ENCODE data around the gene EDAR. TPM values are rescaled to one million over a fixed set of nuclear protein-coding genes. Genes with fewer than 3 reads are reported as not detected.
A peak's percentile ranks its signal among the peaks of the same experiment; 100 is the strongest.

Gene EDAR
- total and polyA plus RNA-seq, 9 of the 15 experiments (the other 6 are each of a cell fraction or from before 2014, with no cell fraction given), result 0.01 TPM; not detected in 8

DNA sequence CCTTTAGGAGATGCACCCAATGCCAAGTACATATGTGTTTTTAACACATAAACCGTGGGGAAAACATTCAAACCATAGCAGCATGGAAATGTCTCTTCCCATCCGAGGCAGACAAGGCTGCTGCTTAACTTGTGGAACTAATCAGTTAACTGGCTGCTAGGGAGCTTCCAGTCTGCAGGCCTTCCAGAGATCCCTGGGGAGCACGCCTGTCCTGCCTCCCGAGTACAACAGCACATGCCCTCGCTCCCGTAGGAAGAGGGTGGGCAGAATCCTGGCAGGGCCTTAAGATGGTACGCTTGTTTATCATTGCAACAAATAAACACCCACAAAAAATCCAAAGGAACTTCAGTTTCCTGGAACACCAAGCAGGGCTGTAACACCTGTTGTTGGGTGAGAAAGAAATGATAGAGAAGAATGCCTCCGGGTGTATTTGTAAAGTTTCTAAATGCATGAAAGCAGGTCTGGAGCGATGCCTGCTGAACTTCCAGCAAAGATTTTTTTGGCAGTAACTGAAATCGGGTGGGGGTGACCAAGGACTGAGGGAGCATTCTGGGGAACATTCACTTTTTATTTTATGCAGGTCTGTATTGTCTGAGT, 56.2 kb downstream of the EDAR start:
- FAIRE-seq, result no peak
- no peak overlapping the region for H3K27ac ChIP-seq (ENCODE audit: extremely low read depth, low read depth, low read length)
- H3K4me2 ChIP-seq (ENCODE audit: insufficient read depth, low read length), result no peak overlapping the region
- H3K79me2 ChIP-seq (ENCODE audit: control insufficient read depth, insufficient read depth, low read length), result no peaks in the 10 kb centered on the region
- no peaks in the 10 kb centered on the region for H3K9me1 ChIP-seq (ENCODE audit: control insufficient read depth, insufficient read depth, low read length)
- no peak overlapping the region for H2AFZ ChIP-seq (ENCODE audit: low read depth, low read length)
- TF ChIP-seq MECOM (CRISPR knock-in tag; IDR thresholded peaks at IDR 0.05), result no peak
- no peak for TF ChIP-seq ZEB2 (IDR thresholded peaks at IDR 0.05)
- no peak for TF ChIP-seq ZKSCAN3 (CRISPR knock-in tag; IDR thresholded peaks at IDR 0.05)
- in situ Hi-C loops (cut with MboI), result no loop called here
- H3K9me3 ChIP-seq (replicated peaks; ENCODE audit: control insufficient read depth, insufficient read depth, low read depth, low read length), result no peaks in the 10 kb centered on the region
- no peak overlapping the region for H3K9ac ChIP-seq (ENCODE audit: insufficient read depth in 1 of 2, low read depth in 2 of 2, low read length in 2 of 2)
- no peak for DNase-seq (ENCODE audit: extremely low read depth in 1 of 4, low spot score in 3 of 4)
- intact Hi-C loops (cut with micrococcal nuclease), result no loop called here
- peaks cover 4% of the 10 kb centered on the region; the same call in 1 of the 2 replicates for H4K20me1 ChIP-seq (replicated peaks; ENCODE audit: control insufficient read depth, insufficient read depth, low read length)
- no peak for ATAC-seq
- no peaks in the 10 kb centered on the region for H3K36me3 ChIP-seq (ENCODE audit: control insufficient read depth, insufficient read depth, low read length)
- peaks cover 0 to 2% of the 10 kb centered on the region in 2 experiments; a peak in 2 of 5 replicates for H3K4me1 ChIP-seq (replicated peaks in 1 of 2; ENCODE audit: control insufficient read depth in 2 of 2, insufficient read depth in 2 of 2, low read length in 2 of 2)
- ChIA-PET POLR2A (interaction anchor here (0.6 to 0.7 kb wide), 2 partner anchors 306 to 594 kb away, joined by 3 to 4 read pairs; no protein-coding TSS in a partner anchor), CTCF (ENCODE audit: low intra/inter-chr PET ratio) (no interaction called here)
- H3K4me3 ChIP-seq, result no peak overlapping the region
- H3K27me3 ChIP-seq (ENCODE audit: control insufficient read depth in 2 of 2, insufficient read depth in 2 of 2, low read length in 2 of 2), result peaks cover 32 to 79% of the 10 kb centered on the region in 2 experiments; a peak in 4 of 5 replicates
- no TSS peak for BruUV-seq (replicated peaks)
- WGBS (ENCODE audit: insufficient coverage, low coverage, missing lambda C conversion rate), result under 1% methylated on average over 10 of the region's 10 CpGs

DNA sequence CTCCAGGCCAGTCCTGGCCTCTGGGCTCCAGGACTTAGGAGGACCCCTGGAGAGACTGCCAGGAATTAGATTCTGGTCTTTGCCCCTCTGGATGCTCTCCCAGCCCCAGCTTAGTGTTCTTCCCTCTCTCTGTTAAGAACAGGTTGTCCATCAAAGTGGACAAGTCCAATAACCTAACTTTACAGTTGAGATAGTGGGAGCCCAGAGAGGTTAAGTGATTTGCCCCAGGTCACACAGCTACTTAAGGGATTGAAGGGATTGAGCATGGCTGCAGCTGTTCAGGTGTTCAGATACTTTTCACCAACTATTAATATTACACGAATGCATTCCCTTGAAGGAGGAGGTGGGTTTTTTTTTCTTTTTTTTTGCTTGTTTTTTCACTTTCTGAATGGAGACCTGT, 57.6 kb downstream of the EDAR start:
- 0% methylated on average over 1 of the region's 1 CpG for WGBS (ENCODE audit: insufficient coverage, low coverage, missing lambda C conversion rate)
- BruUV-seq (replicated peaks), result no TSS peak
- POLR2A ChIA-PET, result no interaction called here

More for the DNA sequence above, 57.6 kb downstream of the EDAR start:
- ATAC-seq, result no peak
- H3K4me2 ChIP-seq (ENCODE audit: insufficient read depth, low read length), result no peak overlapping the region
- no peak for FAIRE-seq
- no peak overlapping the region for H3K4me3 ChIP-seq
- in situ Hi-C loops (cut with MboI), result no loop called here
- H3K9me3 ChIP-seq (replicated peaks; ENCODE audit: control insufficient read depth, insufficient read depth, low read depth, low read length), result no peaks in the 10 kb centered on the region
- TF ChIP-seq ZFP36 (IDR thresholded peaks at IDR 0.05; ENCODE audit: low read depth, low read length, partially characterized antibody) (peak; percentile 74), BCOR (IDR thresholded peaks at IDR 0.05) (peak; percentile 68; the same call in 1 of the 2 replicates), EHMT2 (IDR thresholded peaks at IDR 0.05) (no peak), KDM1A (IDR thresholded peaks at IDR 0.05) (0 out of 4 replicates have a peak, but pooled peaks of 1 of the 2 experiments have one; percentile 27), RBM25 (IDR thresholded peaks at IDR 0.05; ENCODE audit: low read depth, low read length, severe bottlenecking) (peak; percentile 87), EP400 (IDR thresholded peaks at IDR 0.05) (no peak), NR2F6 (CRISPR knock-in tag; IDR thresholded peaks at IDR 0.05) (no peak), TCFL5 (CRISPR knock-in tag; conservative IDR thresholded peaks at IDR 0.05) (no peak), ZNF717 (CRISPR knock-in tag; IDR thresholded peaks at IDR 0.05) (no peak), SP2 (IDR thresholded peaks at IDR 0.05; ENCODE audit: extremely low read depth, low read depth, low read length, poor library complexity, severe bottlenecking) (no peak)
- no peak overlapping the region for H3K27ac ChIP-seq (ENCODE audit: extremely low read depth, low read depth, low read length)
- no peaks in the 10 kb centered on the region for H3K79me2 ChIP-seq (ENCODE audit: control insufficient read depth, insufficient read depth, low read length)
- H3K9me1 ChIP-seq (ENCODE audit: control insufficient read depth, insufficient read depth, low read length), result no peaks in the 10 kb centered on the region
- no peaks in the 10 kb centered on the region for H3K36me3 ChIP-seq (ENCODE audit: control insufficient read depth, insufficient read depth, low read length)
- no peak overlapping the region for H2AFZ ChIP-seq (ENCODE audit: low read depth, low read length)
- peaks cover 29 to 81% of the 10 kb centered on the region in 2 experiments; a peak in 4 of 5 replicates for H3K27me3 ChIP-seq (ENCODE audit: control insufficient read depth in 2 of 2, insufficient read depth in 2 of 2, low read length in 2 of 2)
- CTCF ChIA-PET (ENCODE audit: low intra/inter-chr PET ratio), result interaction anchor here (0.6 kb wide), 1 partner anchor 603 kb away, joined by 3 read pairs; no protein-coding TSS in a partner anchor
- H3K9ac ChIP-seq (ENCODE audit: insufficient read depth in 1 of 2, low read depth in 2 of 2, low read length in 2 of 2), result no peak overlapping the region
- intact Hi-C loops (cut with micrococcal nuclease), result no loop called here
- DNase-seq (ENCODE audit: extremely low read depth in 1 of 4, low spot score in 3 of 4), result no peak
- peaks cover 8% of the 10 kb centered on the region; the same call in 1 of the 2 replicates for H4K20me1 ChIP-seq (replicated peaks; ENCODE audit: control insufficient read depth, insufficient read depth, low read length)
- peaks cover 0 to 2% of the 10 kb centered on the region in 2 experiments; a peak in 1 of 5 replicates for H3K4me1 ChIP-seq (replicated peaks in 1 of 2; ENCODE audit: control insufficient read depth in 2 of 2, insufficient read depth in 2 of 2, low read length in 2 of 2)

All from K562 (cell line).